OCI-LY1 (cell line): ENCODE results near the gene CILP2.

ENCODE experiments used
- H2AFZ ChIP-seq: fragments of 200-600 bp; sonication (generic), shearing (Covaris generic); 2 replicates; pipeline ENCODE4 v1.6.0; 2014; ENCODE audit warnings: antibody characterized with exemption, mild to moderate bottlenecking, low read length
- H3F3A ChIP-seq: fragments of 200-600 bp; sonication (generic), shearing (Covaris generic); 2 replicates; pipeline ENCODE4 v1.6.0; 2014; ENCODE audit warnings: mild to moderate bottlenecking, antibody characterized with exemption, low read length, moderate library complexity; ENCODE audit not compliant: insufficient read depth
- H3K27ac ChIP-seq: fragments of 200-600 bp; sonication (generic); 2 replicates; pipeline ENCODE4 v1.5.1; 2014; ENCODE audit warnings: low read length, mixed run types, mild to moderate bottlenecking, low read depth; ENCODE audit not compliant: poor library complexity, severe bottlenecking
- H3K27me3 ChIP-seq: fragments of 200-600 bp; sonication (generic); 2 replicates; pipeline ENCODE4 v1.6.0; 2014; ENCODE audit warnings: antibody characterized with exemption, mild to moderate bottlenecking, low read length, moderate library complexity; ENCODE audit not compliant: insufficient read depth
- H3K36me3 ChIP-seq: fragments of 200-600 bp; sonication (generic); 2 replicates; pipeline ENCODE4 v1.6.1; 2014; ENCODE audit warnings: mild to moderate bottlenecking, antibody characterized with exemption, low read length, moderate library complexity, mixed read lengths; ENCODE audit not compliant: insufficient read depth
- H3K4me1 ChIP-seq: fragments of 200-600 bp; sonication (generic); 2 replicates; pipeline ENCODE4 v1.5.1; 2014; ENCODE audit warnings: mild to moderate bottlenecking, low read length, moderate library complexity; ENCODE audit not compliant: insufficient read depth, severe bottlenecking
- H3K4me2 ChIP-seq: fragments of 200-600 bp; sonication (generic), shearing (Covaris generic); 2 replicates; pipeline ENCODE4 v1.6.1; 2014; ENCODE audit warnings: low read length
- H3K4me3 ChIP-seq: fragments of 200-600 bp; sonication (generic); 2 replicates; pipeline ENCODE4 v1.5.1; 2014; ENCODE audit warnings: low read length, low read depth, mild to moderate bottlenecking, mixed read lengths; ENCODE audit not compliant: poor library complexity, severe bottlenecking
- H3K79me2 ChIP-seq: fragments of 200-600 bp; shearing (Covaris generic); 2 replicates; pipeline ENCODE4 v1.6.1; 2016; ENCODE audit warnings: mixed run types, low read length, mixed read lengths; ENCODE audit not compliant: insufficient read depth
- H3K9ac ChIP-seq: fragments of 200-600 bp; sonication (generic), shearing (Covaris generic); 2 replicates; pipeline ENCODE4 v1.6.1; 2014; ENCODE audit warnings: mild to moderate bottlenecking, low read length, mixed read lengths
- H3K9me2 ChIP-seq: fragments of 200-600 bp; sonication (generic), shearing (Covaris generic); 2 replicates; pipeline ENCODE4 v1.6.1; 2014; ENCODE audit warnings: low read depth, mild to moderate bottlenecking, low read length, mixed read lengths
- H3K9me3 ChIP-seq: fragments of 200-600 bp; shearing (Covaris generic); 2 replicates; pipeline ENCODE4 v1.6.1; 2014; ENCODE audit warnings: low read length, mixed read lengths
- H4K20me1 ChIP-seq: fragments of 200-600 bp; sonication (generic), shearing (Covaris generic); 2 replicates; pipeline ENCODE4 v1.6.0; 2016; ENCODE audit warnings: mild to moderate bottlenecking, low read length; ENCODE audit not compliant: insufficient read depth
- CTCF ChIP-seq: fragments of 200-600 bp; sonication (generic), shearing (Covaris generic); IDR thresholded peaks from 2 replicates; pipeline ENCODE4 v1.5.1; 2017; ENCODE audit warnings: mild to moderate bottlenecking, antibody characterized with exemption, low read length, moderate library complexity, mixed read lengths
- EZH2 ChIP-seq: fragments of 200-600 bp; sonication (generic), shearing (Covaris generic); IDR thresholded peaks from 2 replicates; pipeline ENCODE4 v1.8.0; 2017; ENCODE audit warnings: borderline replicate concordance, mixed run types, mild to moderate bottlenecking, antibody characterized with exemption, low read length, moderate library complexity, mixed read lengths

Gene CILP2

GRCh38 chr19:19563348-19563848 lies 25.3 kb downstream of the CILP2 start:
- Histone ChIP-seq H3K79me2 (no peaks in the 10 kb centered on the region), H3K4me2 (no peak overlapping the region), H3F3A (no peaks in the 10 kb centered on the region), H3K9ac (no peak overlapping the region), H2AFZ (no peak overlapping the region), H3K27me3 (no peaks in the 10 kb centered on the region), H3K4me3 (no peak overlapping the region), H3K4me1 (no peaks in the 10 kb centered on the region), H3K9me2 (no peaks in the 10 kb centered on the region), H3K27ac (no peak overlapping the region), H4K20me1 (no peaks in the 10 kb centered on the region), H3K9me3 (no peaks in the 10 kb centered on the region), H3K36me3 (peaks cover 21% of the 10 kb centered on the region)
- no peak for TF ChIP-seq EZH2
- no peak for TF ChIP-seq CTCF

DNA sequence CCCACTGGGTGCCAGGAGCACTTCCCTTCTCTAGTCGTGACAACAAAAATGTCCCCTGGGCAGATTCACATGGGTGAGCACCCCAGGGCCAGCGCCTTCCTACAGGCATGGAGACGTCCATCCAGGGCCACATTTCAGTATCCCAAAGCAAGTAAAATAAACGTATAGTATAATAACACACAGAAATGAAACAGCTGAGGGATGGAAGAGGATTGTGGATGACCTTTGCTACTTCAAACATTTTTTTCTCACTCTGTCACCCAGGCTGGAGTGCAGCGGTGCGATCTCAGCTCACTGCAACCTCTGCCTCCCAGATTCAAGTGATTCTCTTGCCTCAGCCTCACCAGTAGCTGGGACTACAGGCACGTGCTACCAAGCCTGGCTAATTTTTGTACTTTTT lies 28.2 kb downstream of the CILP2 start:
- Histone ChIP-seq H3K4me2 (no peak overlapping the region), H3K9ac (no peak overlapping the region), H3K36me3 (peaks cover 39% of the 10 kb centered on the region), H3F3A (no peaks in the 10 kb centered on the region), H3K4me1 (no peaks in the 10 kb centered on the region), H4K20me1 (no peaks in the 10 kb centered on the region), H3K9me2 (no peaks in the 10 kb centered on the region), H3K27ac (no peak overlapping the region), H2AFZ (no peak overlapping the region), H3K9me3 (no peaks in the 10 kb centered on the region), H3K27me3 (no peaks in the 10 kb centered on the region), H3K4me3 (no peak overlapping the region), H3K79me2 (no peaks in the 10 kb centered on the region)
- no peak for TF ChIP-seq EZH2
- no peak for TF ChIP-seq CTCF

GRCh38 chr19:19567391-19567790 lies 29.3 kb downstream of the CILP2 start:
- Histone ChIP-seq H3K27me3 (no peaks in the 10 kb centered on the region), H3K36me3 (peaks cover 39% of the 10 kb centered on the region), H2AFZ (no peak overlapping the region), H3K4me2 (no peak overlapping the region), H3K9me3 (no peaks in the 10 kb centered on the region), H3K9me2 (no peaks in the 10 kb centered on the region), H3F3A (no peaks in the 10 kb centered on the region), H3K9ac (no peak overlapping the region), H3K4me1 (no peaks in the 10 kb centered on the region), H3K27ac (no peak overlapping the region), H3K79me2 (no peaks in the 10 kb centered on the region), H3K4me3 (no peak overlapping the region), H4K20me1 (no peaks in the 10 kb centered on the region)
- TF ChIP-seq EZH2 = no peak
